Ecto neural progenitor cell (in vitro differentiated cells): ENCODE measurements around the gene SLC25A20.
"Not testable (repeated sequence)": the region's sequence is repeated elsewhere in the genome, so short reads cannot be mapped to it uniquely, and the experiment has no call there.

Experiments
- DNase-seq: peaks from one replicate; pipeline ENCODE4 v3.0.0-alpha.2; 2018; ENCODE audit warnings: low spot score

Gene SLC25A20

GRCh38 chr3:48898383-48899234 lies at the start of gene SLC25A20:
TSS of gene SLC25A20 (minus strand) at chr3:48898882. CDS start at chr3:48898794, 88 bp downstream.
- peak; percentile 90 for DNase-seq

- no peak for DNase-seq
Measured at GRCh38 chr3:48945891-48946549, 47.3 kb upstream of the SLC25A20 start.

GRCh38 chr3:48945432-48945831 lies 46.8 kb upstream of the SLC25A20 start:
- DNase-seq, result no peak

GRCh38 chr3:48938689-48939088 lies 40.0 kb upstream of the SLC25A20 start:
- no peak for DNase-seq

- DNase-seq, result no peak
Measured at GRCh38 chr3:48938156-48938555, 39.5 kb upstream of the SLC25A20 start.

- no peak for DNase-seq
Measured at GRCh38 chr3:48935530-48935929, 36.8 kb upstream of the SLC25A20 start.

- no peak for DNase-seq
Measured at GRCh38 chr3:48934333-48934991, 35.8 kb upstream of the SLC25A20 start.

- DNase-seq, result no peak
Measured at GRCh38 chr3:48931944-48932580, 33.4 kb upstream of the SLC25A20 start.

- DNase-seq, result no peak
Measured at GRCh38 chr3:48930590-48930989, 31.9 kb upstream of the SLC25A20 start.

- DNase-seq, result no peak
Measured at GRCh38 chr3:48929358-48930035, 30.8 kb upstream of the SLC25A20 start.

GRCh38 chr3:48928679-48929078 lies 30.0 kb upstream of the SLC25A20 start:
- DNase-seq, result no peak

GRCh38 chr3:48927928-48928327 lies 29.2 kb upstream of the SLC25A20 start:
- no peak for DNase-seq

GRCh38 chr3:48926425-48927392 lies 28.0 kb upstream of the SLC25A20 start:
- no peak for DNase-seq

- no peak for DNase-seq
Measured at GRCh38 chr3:48919215-48920138, 20.8 kb upstream of the SLC25A20 start.

GRCh38 chr3:48918388-48919214 lies 19.9 kb upstream of the SLC25A20 start, which contains the start of gene ARIH2:
TSS of gene ARIH2 (plus strand) at chr3:48918842. CDS start at chr3:48927559, 8,717 bp downstream.
- peak; percentile 94 for DNase-seq

GRCh38 chr3:48915296-48915695 lies 16.6 kb upstream of the SLC25A20 start:
- no peak for DNase-seq

- DNase-seq, result not testable (repeated sequence)
Measured at GRCh38 chr3:48907026-48907425, 8.3 kb upstream of the SLC25A20 start.

GRCh38 chr3:48899273-48899672 lies 591 bp upstream of the SLC25A20 start:
- no peak for DNase-seq
